GM12892 (cell line): ENCODE data around the gene TBC1D14.

Experiments
- POLR2A ChIP-seq: IDR thresholded peaks from 2 replicates; pipeline ENCODE4 v1.6.1; 2011; ENCODE audit warnings: low read depth, low read length, control low read depth
- POLR2AphosphoS5 ChIP-seq: IDR thresholded peaks from 2 replicates; pipeline ENCODE4 v1.6.1; 2011; ENCODE audit warnings: low read depth, low read length, control low read depth
- TAF1 ChIP-seq: IDR thresholded peaks from 2 replicates; pipeline ENCODE4 v1.6.1; 2011; ENCODE audit warnings: low read depth, mild to moderate bottlenecking, control low read depth, low read length, borderline replicate concordance

- TF ChIP-seq POLR2AphosphoS5 (no peak), TAF1 (peak; percentile 95), POLR2A (peak; percentile 71; the same call in 1 of the 2 replicates)
Observed at GRCh38 chr4:6909113-6909969, at the start of gene TBC1D14.
